ENCODE measurements around the gene RNF212B. TPM values are rescaled to one million over a fixed set of nuclear protein-coding genes. Genes with fewer than 3 reads are reported as not detected.

RNF212B gene
- total RNA-seq, 1 donor from 2014 or later: not detected

- Mint-ChIP-seq H3K9me3 (ENCODE audit: low read depth) (peaks cover 4% of the 10 kb centered on the region), H3K27me3 (ENCODE audit: low read depth) (peaks cover 32% of the 10 kb centered on the region), H3K36me3 (ENCODE audit: low read depth) (no peaks in the 10 kb centered on the region), H3K4me3 (ENCODE audit: unreplicated experiment) (no peak overlapping the region), H3K4me1 (ENCODE audit: low read depth) (no peaks in the 10 kb centered on the region), H3K27ac (ENCODE audit: unreplicated experiment) (no peak overlapping the region)
- TF ChIP-seq CTCF (IDR thresholded peaks at IDR 0.05): no peak
- DNase-seq (ENCODE audit: low spot score): no peak
These were observed 31.2 kb upstream of the RNF212B start for GRCh38 chr14:23206422-23207145.

GRCh38 chr14:23207146-23207540 is 30.6 kb upstream of the RNF212B start:
- no peaks in the 10 kb centered on the region for H3K36me3 Mint-ChIP-seq (ENCODE audit: low read depth)
- no peak overlapping the region for H3K4me3 Mint-ChIP-seq (ENCODE audit: unreplicated experiment)
- no peak overlapping the region for H3K27ac Mint-ChIP-seq (ENCODE audit: unreplicated experiment)
- no peak for TF ChIP-seq CTCF (IDR thresholded peaks at IDR 0.05)
- no peaks in the 10 kb centered on the region for H3K4me1 Mint-ChIP-seq (ENCODE audit: low read depth)
- no peak for DNase-seq (ENCODE audit: low spot score)
- H3K9me3 Mint-ChIP-seq (ENCODE audit: low read depth): peaks cover 4% of the 10 kb centered on the region
- H3K27me3 Mint-ChIP-seq (ENCODE audit: low read depth): peaks cover 32% of the 10 kb centered on the region

GRCh38 chr14:23208324-23208723 is 29.4 kb upstream of the RNF212B start:
- TF ChIP-seq CTCF (IDR thresholded peaks at IDR 0.05): no peak
- Mint-ChIP-seq H3K4me1 (ENCODE audit: low read depth) (no peaks in the 10 kb centered on the region), H3K4me3 (ENCODE audit: unreplicated experiment) (no peak overlapping the region), H3K9me3 (ENCODE audit: low read depth) (peaks cover 4% of the 10 kb centered on the region), H3K36me3 (ENCODE audit: low read depth) (no peaks in the 10 kb centered on the region), H3K27ac (ENCODE audit: unreplicated experiment) (no peak overlapping the region), H3K27me3 (ENCODE audit: low read depth) (peaks cover 34% of the 10 kb centered on the region)
- no peak for DNase-seq (ENCODE audit: low spot score)

GRCh38 chr14:23209651-23210423 is 27.9 kb upstream of the RNF212B start:
- Mint-ChIP-seq H3K27me3 (ENCODE audit: low read depth) (peaks cover 35% of the 10 kb centered on the region), H3K4me3 (ENCODE audit: unreplicated experiment) (no peak overlapping the region), H3K36me3 (ENCODE audit: low read depth) (no peaks in the 10 kb centered on the region), H3K27ac (ENCODE audit: unreplicated experiment) (no peak overlapping the region), H3K9me3 (ENCODE audit: low read depth) (peaks cover under 1% of the 10 kb centered on the region), H3K4me1 (ENCODE audit: low read depth) (no peaks in the 10 kb centered on the region)
- DNase-seq (ENCODE audit: low spot score): no peak
- TF ChIP-seq CTCF (IDR thresholded peaks at IDR 0.05): no peak

- TF ChIP-seq CTCF (IDR thresholded peaks at IDR 0.05): no peak
- H3K9me3 Mint-ChIP-seq (ENCODE audit: low read depth): peaks cover 9% of the 10 kb centered on the region
- H3K4me1 Mint-ChIP-seq (ENCODE audit: low read depth): no peaks in the 10 kb centered on the region
- peaks cover 18% of the 10 kb centered on the region for H3K27me3 Mint-ChIP-seq (ENCODE audit: low read depth)
- no peak overlapping the region for H3K27ac Mint-ChIP-seq (ENCODE audit: unreplicated experiment)
- H3K36me3 Mint-ChIP-seq (ENCODE audit: low read depth): no peaks in the 10 kb centered on the region
- H3K4me3 Mint-ChIP-seq (ENCODE audit: unreplicated experiment): no peak overlapping the region
- DNase-seq (ENCODE audit: low spot score): no peak
These were observed 22.3 kb upstream of the RNF212B start for GRCh38 chr14:23215421-23215820.
